Astrocyte (in vitro differentiated cells and primary cell): ENCODE data around the gene BTBD6.

Experiments
- EZH2 ChIP-seq: IDR thresholded peaks from 2 replicates; pipeline ENCODE4 v1.6.1; 2012; ENCODE audit warnings: mild to moderate bottlenecking, low read length, inconsistent platforms; ENCODE audit not compliant: insufficient read depth
- TF ChIP-seq, protein P1 (sequence below): IDR thresholded peaks from 2 replicates; pipeline ENCODE4 v1.5.1; 2011; ENCODE audit warnings: low read depth, mild to moderate bottlenecking, inconsistent platforms, low read length, moderate library complexity; ENCODE audit not compliant: insufficient read depth

DNA sequence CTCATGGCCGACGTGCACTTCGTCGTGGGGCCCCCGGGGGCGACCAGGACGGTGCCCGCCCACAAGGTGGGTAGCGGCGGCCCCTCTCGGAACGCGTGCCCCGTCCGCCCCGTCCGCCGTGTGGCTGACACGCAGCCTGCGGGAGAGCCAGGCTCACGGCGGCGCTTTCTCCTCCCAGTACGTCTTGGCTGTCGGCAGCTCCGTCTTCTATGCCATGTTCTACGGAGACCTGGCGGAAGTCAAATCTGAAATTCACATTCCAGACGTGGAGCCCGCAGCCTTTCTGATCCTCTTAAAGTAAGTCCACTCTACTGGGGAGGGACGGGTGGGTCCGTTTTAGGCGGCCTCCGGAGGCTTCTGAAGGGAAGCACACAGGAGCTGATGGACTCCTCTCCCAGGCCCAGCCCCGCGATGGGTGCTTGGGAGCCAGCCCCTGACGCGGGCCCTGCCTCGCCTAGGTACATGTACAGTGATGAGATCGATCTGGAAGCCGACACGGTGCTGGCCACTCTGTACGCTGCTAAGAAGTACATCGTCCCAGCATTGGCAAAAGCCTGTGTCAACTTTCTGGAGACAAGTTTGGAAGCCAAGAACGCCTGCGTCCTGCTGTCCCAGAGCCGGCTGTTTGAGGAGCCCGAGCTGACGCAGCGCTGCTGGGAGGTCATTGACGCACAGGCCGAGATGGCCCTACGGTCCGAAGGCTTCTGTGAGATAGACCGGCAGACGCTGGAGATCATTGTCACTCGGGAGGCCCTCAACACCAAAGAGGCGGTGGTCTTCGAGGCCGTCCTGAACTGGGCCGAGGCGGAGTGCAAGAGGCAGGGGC lies 1.1 kb downstream of the BTBD6 start:
- TF ChIP-seq EZH2, result no peak
- TF ChIP-seq, protein P1, sequence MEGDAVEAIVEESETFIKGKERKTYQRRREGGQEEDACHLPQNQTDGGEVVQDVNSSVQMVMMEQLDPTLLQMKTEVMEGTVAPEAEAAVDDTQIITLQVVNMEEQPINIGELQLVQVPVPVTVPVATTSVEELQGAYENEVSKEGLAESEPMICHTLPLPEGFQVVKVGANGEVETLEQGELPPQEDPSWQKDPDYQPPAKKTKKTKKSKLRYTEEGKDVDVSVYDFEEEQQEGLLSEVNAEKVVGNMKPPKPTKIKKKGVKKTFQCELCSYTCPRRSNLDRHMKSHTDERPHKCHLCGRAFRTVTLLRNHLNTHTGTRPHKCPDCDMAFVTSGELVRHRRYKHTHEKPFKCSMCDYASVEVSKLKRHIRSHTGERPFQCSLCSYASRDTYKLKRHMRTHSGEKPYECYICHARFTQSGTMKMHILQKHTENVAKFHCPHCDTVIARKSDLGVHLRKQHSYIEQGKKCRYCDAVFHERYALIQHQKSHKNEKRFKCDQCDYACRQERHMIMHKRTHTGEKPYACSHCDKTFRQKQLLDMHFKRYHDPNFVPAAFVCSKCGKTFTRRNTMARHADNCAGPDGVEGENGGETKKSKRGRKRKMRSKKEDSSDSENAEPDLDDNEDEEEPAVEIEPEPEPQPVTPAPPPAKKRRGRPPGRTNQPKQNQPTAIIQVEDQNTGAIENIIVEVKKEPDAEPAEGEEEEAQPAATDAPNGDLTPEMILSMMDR, result no peak
